Astrocyte (in vitro differentiated cells and primary cell): Measurements from ENCODE around the gene AMOTL2. TPM values are rescaled to one million over a fixed set of nuclear protein-coding genes. Genes with fewer than 3 reads are reported as not detected.
A peak's percentile ranks its signal among the peaks of the same experiment; 100 is the strongest.

ENCODE experiments used
- DNase-seq: peaks from one replicate; pipeline ENCODE4 v3.0.0-alpha.2; 2010; ENCODE audit warnings: low read depth
- FAIRE-seq: peaks from 2 replicates; lab custom pipeline; 2011; peaks lifted over from hg19 to GRCh38; lab: Jason Lieb, UNC
- H2AFZ ChIP-seq: 2 replicates; pipeline ENCODE4 v1.6.0; 2012; ENCODE audit warnings: low read depth, low read length, inconsistent platforms
- H3K27ac ChIP-seq: 2 replicates; pipeline ENCODE4 v1.5.1; 2011; ENCODE audit warnings: low read depth, low read length, inconsistent platforms
- H3K27me3 ChIP-seq: 2 replicates; pipeline ENCODE4 v1.6.0; 2011; ENCODE audit warnings: low read length, inconsistent platforms; ENCODE audit not compliant: insufficient read depth
- H3K36me3 ChIP-seq: 2 replicates; pipeline ENCODE4 v1.5.1; 2011; ENCODE audit warnings: low read length, inconsistent platforms; ENCODE audit not compliant: insufficient read depth
- H3K4me1 ChIP-seq: 2 replicates; pipeline ENCODE4 v1.5.1; 2011; ENCODE audit warnings: low read length, inconsistent platforms; ENCODE audit not compliant: insufficient read depth
- H3K4me2 ChIP-seq: 2 replicates; pipeline ENCODE4 v1.6.0; 2012; ENCODE audit warnings: low read length, inconsistent platforms
- H3K4me3 ChIP-seq: 2 replicates; pipeline ENCODE4 v1.5.1; 2011; ENCODE audit warnings: low read depth, mild to moderate bottlenecking, low read length, inconsistent platforms; ENCODE audit not compliant: insufficient read depth
- H3K79me2 ChIP-seq: 2 replicates; pipeline ENCODE4 v1.6.0; 2012; ENCODE audit warnings: mild to moderate bottlenecking, low read length, inconsistent platforms; ENCODE audit not compliant: insufficient read depth
- H3K9ac ChIP-seq: 2 replicates; pipeline ENCODE4 v1.6.0; 2012; ENCODE audit warnings: mild to moderate bottlenecking, low read length, inconsistent platforms
- H3K9me3 ChIP-seq: 2 replicates; pipeline ENCODE4 v1.5.1; 2012; ENCODE audit warnings: low read depth, mild to moderate bottlenecking, low read length, inconsistent platforms; ENCODE audit not compliant: insufficient read depth
- H4K20me1 ChIP-seq: 2 replicates; pipeline ENCODE4 v1.6.0; 2012; ENCODE audit warnings: low read length, inconsistent platforms; ENCODE audit not compliant: insufficient read depth
- H3K27ac Mint-ChIP-seq: one replicate; pipeline ENCODE4 v1.8.0; 2021; ENCODE audit warnings: mild to moderate bottlenecking, mixed read lengths; ENCODE audit not compliant: unreplicated experiment
- H3K27me3 Mint-ChIP-seq: one replicate; pipeline ENCODE4 v1.8.0; 2021; ENCODE audit warnings: low read depth, mixed read lengths; ENCODE audit not compliant: unreplicated experiment
- H3K36me3 Mint-ChIP-seq: one replicate; pipeline ENCODE4 v1.8.0; 2021; ENCODE audit warnings: low read depth, mixed read lengths; ENCODE audit not compliant: unreplicated experiment
- H3K4me1 Mint-ChIP-seq: one replicate; pipeline ENCODE4 v1.8.0; 2021; ENCODE audit warnings: low read depth, mixed read lengths; ENCODE audit not compliant: unreplicated experiment
- H3K4me3 Mint-ChIP-seq: one replicate; pipeline ENCODE4 v1.8.0; 2021; ENCODE audit warnings: mild to moderate bottlenecking, moderate library complexity, mixed read lengths; ENCODE audit not compliant: unreplicated experiment
- H3K9me3 Mint-ChIP-seq: one replicate; pipeline ENCODE4 v1.8.0; 2021; ENCODE audit warnings: mild to moderate bottlenecking, mixed read lengths; ENCODE audit not compliant: unreplicated experiment
- EZH2 ChIP-seq: IDR thresholded peaks from 2 replicates; pipeline ENCODE4 v1.6.1; 2012; ENCODE audit warnings: mild to moderate bottlenecking, low read length, inconsistent platforms; ENCODE audit not compliant: insufficient read depth
- total RNA-seq: library from RNA; stranded (reverse); gene quantifications from 2 replicates; pipeline ENCODE4 v1.2.1, GENCODE V29; 2021
- TF ChIP-seq, protein P1 (sequence below): IDR thresholded peaks from 2 replicates; pipeline ENCODE4 v1.5.1; 2011; ENCODE audit warnings: low read depth, mild to moderate bottlenecking, inconsistent platforms, low read length, moderate library complexity; ENCODE audit not compliant: insufficient read depth

Gene AMOTL2
- total RNA-seq, 1 donor from 2014 or later = 197 TPM

DNA sequence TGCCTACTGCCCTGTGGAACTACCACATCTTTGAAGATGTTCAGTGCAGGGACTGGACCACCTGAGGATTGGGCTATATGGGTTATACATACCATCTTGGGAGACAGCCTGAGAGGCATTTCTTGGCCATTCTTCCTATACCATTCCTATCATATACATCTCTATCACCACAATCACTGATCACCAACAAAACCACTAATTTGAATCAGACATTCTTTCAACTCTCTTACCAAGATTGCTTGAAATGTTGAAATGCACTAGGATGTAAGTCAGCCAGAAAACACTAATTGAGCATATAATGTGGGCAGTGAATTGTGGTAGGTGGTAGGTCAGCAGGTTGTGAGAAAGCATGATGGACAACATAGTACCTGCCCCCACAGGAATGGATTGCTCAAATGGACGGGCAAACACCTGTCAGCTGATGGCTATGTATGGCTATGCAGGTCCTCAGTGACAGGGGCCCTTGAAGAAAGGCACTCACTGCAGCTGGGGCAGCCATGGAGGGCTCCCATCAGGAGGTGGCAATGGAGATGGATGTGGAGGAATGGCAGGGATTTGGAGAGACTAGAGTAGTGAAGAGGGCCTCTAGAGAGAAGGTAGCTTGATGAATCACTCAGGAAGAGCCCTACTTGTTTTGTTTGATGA is 49.1 kb downstream of the AMOTL2 start:
- Mint-ChIP-seq H3K36me3 (peaks cover 8% of the 10 kb centered on the region), H3K27ac (peak overlapping the region; percentile 89), H3K9me3 (peaks cover 2% of the 10 kb centered on the region), H3K4me3 (no peak overlapping the region), H3K27me3 (no peaks in the 10 kb centered on the region), H3K4me1 (peaks cover 68% of the 10 kb centered on the region)
- no peaks in the 10 kb centered on the region for H3K27me3 ChIP-seq
- no peaks in the 10 kb centered on the region for H3K79me2 ChIP-seq
- no peak overlapping the region for H3K4me3 ChIP-seq
- H3K4me2 ChIP-seq = no peak overlapping the region
- H3K27ac ChIP-seq = peak overlapping the region; percentile 98
- TF ChIP-seq, protein P1, sequence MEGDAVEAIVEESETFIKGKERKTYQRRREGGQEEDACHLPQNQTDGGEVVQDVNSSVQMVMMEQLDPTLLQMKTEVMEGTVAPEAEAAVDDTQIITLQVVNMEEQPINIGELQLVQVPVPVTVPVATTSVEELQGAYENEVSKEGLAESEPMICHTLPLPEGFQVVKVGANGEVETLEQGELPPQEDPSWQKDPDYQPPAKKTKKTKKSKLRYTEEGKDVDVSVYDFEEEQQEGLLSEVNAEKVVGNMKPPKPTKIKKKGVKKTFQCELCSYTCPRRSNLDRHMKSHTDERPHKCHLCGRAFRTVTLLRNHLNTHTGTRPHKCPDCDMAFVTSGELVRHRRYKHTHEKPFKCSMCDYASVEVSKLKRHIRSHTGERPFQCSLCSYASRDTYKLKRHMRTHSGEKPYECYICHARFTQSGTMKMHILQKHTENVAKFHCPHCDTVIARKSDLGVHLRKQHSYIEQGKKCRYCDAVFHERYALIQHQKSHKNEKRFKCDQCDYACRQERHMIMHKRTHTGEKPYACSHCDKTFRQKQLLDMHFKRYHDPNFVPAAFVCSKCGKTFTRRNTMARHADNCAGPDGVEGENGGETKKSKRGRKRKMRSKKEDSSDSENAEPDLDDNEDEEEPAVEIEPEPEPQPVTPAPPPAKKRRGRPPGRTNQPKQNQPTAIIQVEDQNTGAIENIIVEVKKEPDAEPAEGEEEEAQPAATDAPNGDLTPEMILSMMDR = no peak
- no peak for TF ChIP-seq EZH2
- no peaks in the 10 kb centered on the region for H3K36me3 ChIP-seq
- DNase-seq (peak; percentile 81), FAIRE-seq (peak; percentile 64)
- H4K20me1 ChIP-seq = no peaks in the 10 kb centered on the region
- H3K9ac ChIP-seq = no peak overlapping the region
- no peak overlapping the region for H2AFZ ChIP-seq
- H3K9me3 ChIP-seq = no peaks in the 10 kb centered on the region
- H3K4me1 ChIP-seq = peaks cover 47% of the 10 kb centered on the region

DNA sequence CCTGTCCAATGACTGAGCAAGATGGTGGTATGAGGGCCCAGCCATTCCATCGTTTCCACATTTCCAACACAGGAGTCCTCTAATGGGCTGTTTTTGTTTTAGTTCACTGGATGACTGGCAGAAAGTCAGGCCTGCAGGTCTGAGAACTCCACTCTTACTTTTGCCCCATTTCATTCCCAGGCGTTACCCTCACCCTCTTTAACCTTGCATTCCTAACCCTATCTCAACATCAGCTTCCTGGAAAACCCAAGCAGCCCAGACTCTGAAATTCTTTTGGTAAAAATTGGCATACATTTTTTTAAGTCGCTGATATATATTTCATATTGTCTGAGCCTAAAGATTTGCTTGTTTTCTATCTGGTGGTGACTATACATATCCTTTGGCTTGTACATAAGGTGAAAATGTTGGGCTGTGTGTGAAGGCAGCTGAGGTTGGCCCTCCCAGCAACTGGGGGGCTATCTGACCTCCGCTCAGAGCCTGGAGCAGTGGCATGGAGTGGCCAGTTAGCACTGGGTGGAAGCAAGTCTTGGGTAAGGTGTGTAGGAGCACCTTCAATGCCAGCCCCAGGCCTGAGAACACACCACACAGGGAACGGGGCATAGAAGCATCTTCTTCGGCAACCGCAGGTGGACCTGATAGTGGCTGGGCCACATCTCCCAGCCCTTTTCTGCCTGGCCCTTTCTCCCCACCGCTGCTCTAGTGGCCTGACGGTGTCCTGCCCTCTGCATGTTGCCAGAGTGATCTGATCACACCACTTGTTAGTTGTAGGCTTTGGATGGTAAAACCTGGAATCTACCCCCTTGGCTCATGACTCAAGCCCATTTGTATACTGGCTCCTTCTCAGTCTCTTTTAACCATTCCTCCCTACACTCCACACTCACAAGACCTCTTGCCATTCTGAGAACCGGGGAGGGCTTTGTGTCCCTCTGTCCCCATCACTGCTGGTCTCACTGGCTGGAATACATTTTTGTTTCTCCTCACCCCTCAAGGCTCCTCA is 50.0 kb downstream of the AMOTL2 start:
- peaks cover 2% of the 10 kb centered on the region for H3K9me3 Mint-ChIP-seq
- Histone ChIP-seq H3K9me3 (no peaks in the 10 kb centered on the region), H3K9ac (no peak overlapping the region), H3K27ac (no peak overlapping the region), H4K20me1 (no peaks in the 10 kb centered on the region), H2AFZ (no peak overlapping the region), H3K27me3 (no peaks in the 10 kb centered on the region), H3K4me2 (no peak overlapping the region), H3K36me3 (no peaks in the 10 kb centered on the region), H3K4me1 (peaks cover 40% of the 10 kb centered on the region), H3K79me2 (no peaks in the 10 kb centered on the region), H3K4me3 (no peak overlapping the region)
- DNase-seq = no peak
- peaks cover 63% of the 10 kb centered on the region for H3K4me1 Mint-ChIP-seq
- H3K36me3 Mint-ChIP-seq = peaks cover 8% of the 10 kb centered on the region
- no peak for FAIRE-seq
- TF ChIP-seq, protein P1 = no peak
- TF ChIP-seq EZH2 = no peak
- H3K27me3 Mint-ChIP-seq = no peaks in the 10 kb centered on the region
- H3K4me3 Mint-ChIP-seq = no peak overlapping the region
- peak overlapping the region; percentile 89 for H3K27ac Mint-ChIP-seq
